Mesothelial cell of epicardium (in vitro differentiated cells): ENCODE results near the gene CES5A. TPM values are rescaled to one million over a fixed set of nuclear protein-coding genes. Genes with fewer than 3 reads are reported as not detected.

Experiments used
- DNase-seq, 2 experiments: peaks; one replicate each; pipeline ENCODE4 v3.0.0; 2021; ENCODE audit warnings: low spot score in 2 of 2; ENCODE audit not compliant: unreplicated experiment in 2 of 2
- H3K27ac Mint-ChIP-seq: 2 replicates; pipeline ENCODE4 v1.8.0; 2021; ENCODE audit warnings: mixed read lengths
- H3K27me3 Mint-ChIP-seq: 2 replicates; pipeline ENCODE4 v1.8.0; 2021; ENCODE audit warnings: low read depth, mixed read lengths
- H3K36me3 Mint-ChIP-seq: 2 replicates; pipeline ENCODE4 v1.8.0; 2021; ENCODE audit warnings: mixed read lengths
- H3K4me1 Mint-ChIP-seq: 2 replicates; pipeline ENCODE4 v1.8.0; 2021; ENCODE audit warnings: mixed read lengths
- H3K4me3 Mint-ChIP-seq: 2 replicates; pipeline ENCODE4 v1.8.0; 2021; ENCODE audit warnings: mild to moderate bottlenecking, moderate library complexity, mixed read lengths
- H3K9me3 Mint-ChIP-seq: 2 replicates; pipeline ENCODE4 v1.8.0; 2021; ENCODE audit warnings: mixed read lengths
- total RNA-seq: library from RNA; stranded (reverse); gene quantifications from 3 replicates; pipeline ENCODE4 v1.2.1, GENCODE V29; 2021
- TF ChIP-seq, protein P1 (sequence below): fragments of 200-600 bp; sonication (generic); IDR thresholded peaks from one replicate; pipeline ENCODE4 v1.5.0; 2021; ENCODE audit warnings: antibody characterized with exemption; ENCODE audit not compliant: unreplicated experiment

The CES5A gene
- total RNA-seq, 1 donor from 2014 or later: not detected

- H3K4me1 Mint-ChIP-seq: no peaks in the 10 kb centered on the region
- TF ChIP-seq, protein P1, sequence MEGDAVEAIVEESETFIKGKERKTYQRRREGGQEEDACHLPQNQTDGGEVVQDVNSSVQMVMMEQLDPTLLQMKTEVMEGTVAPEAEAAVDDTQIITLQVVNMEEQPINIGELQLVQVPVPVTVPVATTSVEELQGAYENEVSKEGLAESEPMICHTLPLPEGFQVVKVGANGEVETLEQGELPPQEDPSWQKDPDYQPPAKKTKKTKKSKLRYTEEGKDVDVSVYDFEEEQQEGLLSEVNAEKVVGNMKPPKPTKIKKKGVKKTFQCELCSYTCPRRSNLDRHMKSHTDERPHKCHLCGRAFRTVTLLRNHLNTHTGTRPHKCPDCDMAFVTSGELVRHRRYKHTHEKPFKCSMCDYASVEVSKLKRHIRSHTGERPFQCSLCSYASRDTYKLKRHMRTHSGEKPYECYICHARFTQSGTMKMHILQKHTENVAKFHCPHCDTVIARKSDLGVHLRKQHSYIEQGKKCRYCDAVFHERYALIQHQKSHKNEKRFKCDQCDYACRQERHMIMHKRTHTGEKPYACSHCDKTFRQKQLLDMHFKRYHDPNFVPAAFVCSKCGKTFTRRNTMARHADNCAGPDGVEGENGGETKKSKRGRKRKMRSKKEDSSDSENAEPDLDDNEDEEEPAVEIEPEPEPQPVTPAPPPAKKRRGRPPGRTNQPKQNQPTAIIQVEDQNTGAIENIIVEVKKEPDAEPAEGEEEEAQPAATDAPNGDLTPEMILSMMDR: no peak
- no peak overlapping the region for H3K4me3 Mint-ChIP-seq
Measured at GRCh38 chr16:55856950-55857349, 18.2 kb downstream of the CES5A start.

GRCh38 chr16:55853114-55853513 lies 22.1 kb downstream of the CES5A start:
- peaks cover 63% of the 10 kb centered on the region for H3K27me3 Mint-ChIP-seq
- peaks cover 5% of the 10 kb centered on the region for H3K9me3 Mint-ChIP-seq
- H3K36me3 Mint-ChIP-seq: no peaks in the 10 kb centered on the region
- no peak overlapping the region for H3K4me3 Mint-ChIP-seq
- no peak for DNase-seq
- H3K27ac Mint-ChIP-seq: no peak overlapping the region
- TF ChIP-seq, protein P1: no peak
- H3K4me1 Mint-ChIP-seq: no peaks in the 10 kb centered on the region

More at GRCh38 chr16:55856950-55857349, 18.2 kb downstream of the CES5A start:
- DNase-seq: no peak
- H3K27ac Mint-ChIP-seq: no peak overlapping the region
- no peaks in the 10 kb centered on the region for H3K36me3 Mint-ChIP-seq
- H3K27me3 Mint-ChIP-seq: peaks cover 59% of the 10 kb centered on the region
- peaks cover 5% of the 10 kb centered on the region for H3K9me3 Mint-ChIP-seq

- Mint-ChIP-seq H3K27ac (no peak overlapping the region), H3K4me3 (no peak overlapping the region), H3K9me3 (no peaks in the 10 kb centered on the region), H3K36me3 (no peaks in the 10 kb centered on the region), H3K27me3 (peaks cover 66% of the 10 kb centered on the region), H3K4me1 (no peaks in the 10 kb centered on the region)
- no peak for DNase-seq
- TF ChIP-seq, protein P1: no peak
Measured at GRCh38 chr16:55849536-55849935, 25.6 kb downstream of the CES5A start.

GRCh38 chr16:55846598-55847346 lies 28.4 kb downstream of the CES5A start:
- H3K27ac Mint-ChIP-seq: no peak overlapping the region
- no peaks in the 10 kb centered on the region for H3K9me3 Mint-ChIP-seq
- no peak for DNase-seq
- TF ChIP-seq, protein P1: no peak
- H3K36me3 Mint-ChIP-seq: no peaks in the 10 kb centered on the region
- no peaks in the 10 kb centered on the region for H3K4me1 Mint-ChIP-seq
- peaks cover 54% of the 10 kb centered on the region for H3K27me3 Mint-ChIP-seq
- H3K4me3 Mint-ChIP-seq: no peak overlapping the region

GRCh38 chr16:55843105-55843395 lies 32.1 kb downstream of the CES5A start:
- H3K36me3 Mint-ChIP-seq: no peaks in the 10 kb centered on the region
- TF ChIP-seq, protein P1: no peak
- no peaks in the 10 kb centered on the region for H3K9me3 Mint-ChIP-seq
- H3K4me3 Mint-ChIP-seq: no peak overlapping the region
- no peak for DNase-seq
- peaks cover 40% of the 10 kb centered on the region for H3K27me3 Mint-ChIP-seq
- H3K27ac Mint-ChIP-seq: no peak overlapping the region
- no peaks in the 10 kb centered on the region for H3K4me1 Mint-ChIP-seq
